ENCODE data around the gene TENT5C. TPM values are rescaled to one million over a fixed set of nuclear protein-coding genes. Genes with fewer than 3 reads are reported as not detected.

Gene TENT5C
- total RNA-seq, 3 donors from 2014 or later: 16.5 to 37.4 (median 32.1) TPM

GRCh38 chr1:117676615-117677130 lies 70.8 kb downstream of the TENT5C start:
- no peak for TF ChIP-seq CTCF (IDR thresholded peaks at IDR 0.05)
- DNase-seq: no peak
- intact Hi-C loops (cut with DNase I, micrococcal nuclease): loop anchor here in 1 of 2 donors (10.0 kb wide), 1 partner anchor 62 kb away; no protein-coding TSS in a partner anchor
- Histone ChIP-seq H3K36me3 (ENCODE audit: low read depth) (no peaks in the 10 kb centered on the region), H3K4me3 (no peak overlapping the region), H3K9me3 (no peaks in the 10 kb centered on the region), H3K4me1 (ENCODE audit: low read depth) (peaks cover 38% of the 10 kb centered on the region)
- ATAC-seq: no peak

Other genes with a start within 250 kb of the TENT5C start
- 10 to 100 TPM; 29.1 to 59.6 (median 32.4) TPM for gene MAN1A2, start 238.6 kb upstream of the TENT5C start, total RNA-seq

All from mucosa of descending colon (tissue), 3 donors.